COR-L47 (cell line): Measurements from ENCODE around the gene ATG16L1.

Experiments
- DNase-seq: peaks from one replicate; lab custom pipeline; 2025; lab: John Stamatoyannopoulos, UW

Gene ATG16L1

DNA sequence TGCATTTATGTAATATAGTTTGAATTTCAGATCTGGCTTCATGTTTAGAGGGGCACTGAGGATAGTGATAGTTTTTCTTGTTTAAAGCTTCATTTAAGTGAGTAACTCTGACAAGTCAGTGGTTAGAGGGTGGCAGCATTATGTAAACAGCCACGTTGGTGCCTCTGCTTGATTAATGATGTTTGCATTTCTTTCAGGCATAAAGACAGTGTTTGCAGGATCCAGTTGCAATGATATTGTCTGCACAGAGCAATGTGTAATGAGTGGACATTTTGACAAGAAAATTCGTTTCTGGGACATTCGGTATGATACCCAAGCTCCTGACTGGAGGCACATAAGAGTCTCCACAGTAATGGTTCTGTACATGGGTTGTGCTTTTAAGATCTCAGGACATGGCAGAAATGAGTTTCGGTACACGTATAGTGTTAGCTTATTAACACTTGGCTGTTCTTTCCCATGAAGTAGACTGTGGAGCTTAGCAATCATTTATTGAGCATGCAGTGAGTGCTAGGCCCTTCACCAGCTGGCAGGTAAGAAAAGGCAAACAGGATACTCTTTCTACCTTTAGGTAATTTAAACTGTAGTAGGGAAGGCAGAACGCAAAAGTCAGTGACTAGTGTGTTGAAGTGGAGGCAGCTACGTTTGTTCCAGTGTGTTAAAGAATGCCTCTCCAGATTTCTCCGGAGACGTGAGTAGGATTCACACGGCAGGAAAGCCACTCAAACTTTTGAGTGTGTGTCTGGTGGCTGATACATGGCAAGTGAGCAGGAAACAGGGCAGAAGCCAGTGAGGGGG, 38.8 kb downstream of the ATG16L1 start:
- no peak for DNase-seq

DNA sequence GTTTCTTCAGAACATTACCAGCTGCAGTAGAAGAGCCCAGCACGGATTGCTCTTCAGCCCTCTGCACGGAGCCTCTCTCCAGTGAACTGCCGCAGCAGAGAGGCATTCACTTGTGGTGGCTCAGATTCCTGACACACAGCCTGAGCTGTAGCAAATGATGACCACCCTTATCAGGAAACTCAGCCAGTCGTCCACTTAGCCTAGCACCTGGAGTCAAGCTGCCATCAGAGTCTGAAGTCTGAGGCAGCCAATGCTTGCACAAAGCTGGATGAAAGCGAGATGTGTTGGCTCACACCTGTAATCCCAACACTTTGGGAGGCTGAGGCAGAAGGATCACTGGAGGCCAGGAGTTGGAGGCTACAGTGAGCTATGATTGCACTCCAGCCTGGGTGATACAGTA, 44.4 kb downstream of the ATG16L1 start:
- DNase-seq = no peak

DNA sequence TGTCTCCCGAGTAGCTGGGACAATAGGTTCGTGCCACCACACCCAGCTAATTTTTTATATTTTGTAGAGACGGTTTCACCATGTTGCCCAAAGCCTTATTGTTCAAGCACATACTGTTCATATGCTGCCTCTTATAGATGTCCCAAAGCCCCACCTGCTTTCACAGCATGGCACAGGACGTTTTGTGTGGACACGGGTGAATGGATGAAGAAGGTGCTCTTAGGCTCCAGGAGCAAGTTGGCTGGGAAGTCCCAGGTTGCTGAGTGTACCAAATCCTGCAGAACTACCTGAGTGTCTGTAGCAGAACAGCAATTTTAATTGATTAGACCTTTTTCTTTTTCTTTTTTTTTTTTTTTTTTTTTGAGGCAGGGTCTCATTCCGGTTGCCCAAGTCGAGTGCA, 45.6 kb downstream of the ATG16L1 start:
- no peak for DNase-seq

DNA sequence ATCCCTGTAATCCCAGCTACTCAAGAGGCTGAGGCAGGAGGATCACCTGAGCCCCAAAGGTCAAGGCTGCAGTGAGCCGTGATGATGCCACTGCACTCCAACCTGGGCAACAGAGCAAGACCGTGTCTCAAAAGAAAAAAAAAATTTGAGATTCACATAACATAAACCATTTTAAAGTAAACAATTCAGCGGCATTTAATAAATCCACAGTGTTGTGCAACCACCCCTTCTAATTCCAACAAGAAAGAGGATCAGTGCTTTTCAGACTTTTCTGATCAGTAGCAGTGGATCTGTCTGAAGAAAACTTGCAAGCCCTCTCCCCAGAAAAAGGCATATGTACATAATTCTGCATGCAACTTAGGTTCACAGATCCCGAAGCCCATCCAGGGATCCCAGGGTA, 48.9 kb downstream of the ATG16L1 start:
- no peak for DNase-seq

DNA sequence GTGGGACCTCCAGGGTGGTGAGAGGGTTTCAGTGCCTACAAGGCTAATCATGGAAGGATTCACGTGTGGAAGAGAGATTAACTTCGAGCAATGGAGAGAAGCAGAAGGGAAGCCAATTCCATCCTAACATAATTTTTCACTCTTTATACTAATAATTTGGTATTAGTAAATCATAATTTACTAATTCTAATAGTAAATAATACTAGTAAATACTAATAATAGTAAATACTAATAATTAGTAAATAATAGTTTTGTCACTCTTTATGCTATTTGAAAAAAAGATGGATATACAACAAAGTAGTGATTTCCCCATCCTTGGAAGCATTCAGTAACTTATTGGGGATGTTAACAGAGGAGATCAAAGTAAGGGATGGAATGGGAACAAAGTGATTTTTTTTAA, 49.8 kb downstream of the ATG16L1 start:
- no peak for DNase-seq

DNA sequence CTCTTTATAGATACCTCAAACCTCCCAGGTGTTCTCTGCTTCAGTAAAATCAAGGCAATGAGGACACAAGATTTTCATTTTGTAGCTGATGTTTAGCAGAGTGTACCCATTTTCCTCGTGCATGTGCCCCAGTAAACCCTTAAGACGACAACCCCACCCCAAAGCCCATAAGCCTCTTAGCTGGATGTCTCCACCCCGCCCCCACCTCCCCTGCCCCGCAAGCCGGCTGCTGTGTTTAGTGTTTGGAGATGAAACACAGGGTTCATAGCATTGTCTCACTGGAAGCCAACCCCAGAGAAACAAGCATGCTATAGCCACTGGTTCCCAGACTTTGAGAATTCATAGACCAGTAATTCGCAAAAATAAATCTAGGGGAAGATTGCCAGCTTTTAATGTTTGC, 50.3 kb downstream of the ATG16L1 start:
- no peak for DNase-seq

DNA sequence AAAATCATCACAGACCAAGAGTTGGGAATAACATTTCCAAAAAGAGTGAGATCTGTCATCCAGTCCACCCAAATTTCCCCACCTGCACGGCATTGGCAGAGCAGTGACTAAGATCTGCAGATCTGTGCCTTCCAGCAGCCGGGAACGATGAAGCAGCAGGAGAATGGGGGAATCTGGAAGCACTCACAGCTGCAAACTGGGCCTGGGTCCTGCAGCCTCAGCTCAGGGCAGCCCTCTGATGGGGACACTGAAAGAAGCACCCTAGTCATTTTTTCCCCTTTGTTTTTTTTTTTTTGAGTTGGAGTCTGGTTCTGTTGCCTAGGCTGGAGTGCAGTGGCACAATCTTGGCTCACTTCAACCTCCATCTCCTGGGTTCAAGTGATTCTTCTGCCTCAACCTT, 51.8 kb downstream of the ATG16L1 start:
- DNase-seq = no peak

DNA sequence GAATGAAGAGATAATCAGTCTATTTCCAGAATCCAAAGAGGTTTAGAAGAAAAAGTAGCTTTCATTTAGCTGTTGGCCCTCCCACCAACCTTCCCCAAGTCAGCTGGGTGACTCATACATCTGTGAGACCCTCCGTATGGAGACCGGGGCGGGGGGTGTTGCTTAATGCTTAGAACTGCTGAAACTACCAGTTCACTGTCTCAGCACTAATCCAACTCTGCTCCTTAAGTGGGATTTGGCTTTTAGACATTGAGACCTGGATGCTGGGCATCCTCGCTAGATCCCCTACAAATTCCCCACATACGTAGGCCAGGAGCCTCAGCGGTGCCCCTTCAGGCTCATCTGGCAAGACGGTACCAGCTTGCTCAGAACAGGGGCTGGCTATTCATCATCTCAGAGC, 56.1 kb downstream of the ATG16L1 start, which contains the start of gene SAG:
Gene SAG (plus strand): TSS at position 252 of the 400 bp plus-strand sequence. CDS start 1,374 bp downstream, outside the sequence.
- no peak for DNase-seq

DNA sequence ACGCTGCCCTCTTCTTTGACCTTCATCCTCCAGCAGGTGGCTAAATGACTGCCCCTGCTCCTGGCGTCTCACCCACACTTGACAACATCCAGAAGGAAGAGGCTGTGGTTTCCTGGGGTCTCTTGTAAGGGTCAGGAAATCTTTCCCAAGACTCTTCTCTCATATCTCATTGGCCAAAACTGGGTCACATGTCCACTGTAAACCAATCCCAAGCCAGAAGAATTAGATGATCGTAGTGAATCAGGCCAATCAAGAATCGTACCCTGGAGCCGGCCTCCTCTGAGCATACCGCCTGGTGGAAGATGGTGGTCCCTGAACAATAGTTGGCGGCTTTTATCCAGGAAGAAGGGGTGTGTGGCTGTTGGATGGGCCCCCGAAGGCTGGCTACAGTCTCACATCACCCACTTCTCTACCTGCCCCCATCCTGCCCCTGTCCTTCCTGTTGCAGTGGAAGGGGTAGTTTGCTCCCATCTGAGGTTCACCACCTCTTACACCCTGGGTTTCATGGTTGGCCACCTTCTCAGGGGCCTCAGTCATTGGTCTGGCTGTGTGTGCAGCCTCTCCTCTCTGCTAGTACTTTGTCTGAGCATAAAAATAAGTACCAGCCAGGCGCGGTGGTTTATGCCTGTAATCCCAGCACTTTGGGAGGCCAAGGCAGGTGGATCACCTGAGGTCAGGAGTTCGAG, 59.9 kb downstream of the ATG16L1 start:
- no peak for DNase-seq

DNA sequence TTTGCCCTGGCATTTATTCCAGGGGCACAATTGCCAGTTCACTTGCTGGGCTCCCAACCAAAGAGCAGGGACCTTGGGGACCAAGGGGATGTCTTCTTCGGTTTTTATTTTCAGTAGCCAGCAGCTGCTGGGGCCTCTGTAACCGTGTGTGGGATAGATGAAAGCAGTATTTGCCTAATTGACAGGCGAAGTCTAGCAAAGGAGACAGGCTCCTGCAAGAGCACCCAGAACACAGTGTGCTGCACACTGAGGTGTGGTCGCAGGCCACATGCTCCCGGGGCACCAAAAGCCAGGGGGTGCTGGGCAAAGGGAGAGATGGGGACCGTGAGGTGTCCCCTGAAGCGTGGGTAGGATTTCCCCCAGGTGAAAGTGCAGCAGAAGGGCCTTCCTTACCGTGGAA, 61.4 kb downstream of the ATG16L1 start:
- no peak for DNase-seq

DNA sequence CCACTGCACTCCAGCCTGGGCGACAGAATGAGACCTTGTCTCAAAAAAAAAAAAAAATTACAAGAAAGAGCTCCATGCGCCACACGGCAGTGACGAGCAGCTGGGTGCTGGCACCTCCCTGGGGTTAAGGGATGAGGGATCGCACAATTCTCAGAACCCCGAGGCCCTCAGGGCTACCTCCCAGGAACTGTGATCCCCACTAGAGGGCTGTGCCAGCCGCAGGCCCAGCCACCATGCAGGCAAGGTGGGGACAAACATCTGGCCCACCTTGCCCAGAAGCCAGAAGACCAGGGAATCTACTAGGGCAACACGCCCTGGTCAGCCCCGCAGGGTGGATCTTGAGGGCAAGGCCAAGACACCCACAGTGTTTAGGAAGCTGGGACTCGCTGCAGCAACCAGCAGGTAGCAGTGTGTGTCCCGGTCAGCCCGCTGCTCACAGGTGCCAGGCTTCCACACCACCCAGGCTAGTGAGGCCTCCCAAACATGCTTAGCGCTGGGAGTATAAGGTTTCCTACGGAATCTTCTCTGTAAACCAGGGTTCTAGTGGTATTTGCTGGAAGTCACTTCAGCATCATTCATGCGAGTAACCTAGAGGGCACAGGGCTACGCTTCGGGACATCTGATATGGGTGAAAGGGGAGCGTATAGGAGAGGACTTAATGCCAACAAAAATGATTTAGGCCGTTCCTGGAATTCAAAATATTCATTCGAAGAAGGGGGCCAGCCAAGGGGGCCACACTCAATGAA, 62.9 kb downstream of the ATG16L1 start:
- DNase-seq = no peak

DNA sequence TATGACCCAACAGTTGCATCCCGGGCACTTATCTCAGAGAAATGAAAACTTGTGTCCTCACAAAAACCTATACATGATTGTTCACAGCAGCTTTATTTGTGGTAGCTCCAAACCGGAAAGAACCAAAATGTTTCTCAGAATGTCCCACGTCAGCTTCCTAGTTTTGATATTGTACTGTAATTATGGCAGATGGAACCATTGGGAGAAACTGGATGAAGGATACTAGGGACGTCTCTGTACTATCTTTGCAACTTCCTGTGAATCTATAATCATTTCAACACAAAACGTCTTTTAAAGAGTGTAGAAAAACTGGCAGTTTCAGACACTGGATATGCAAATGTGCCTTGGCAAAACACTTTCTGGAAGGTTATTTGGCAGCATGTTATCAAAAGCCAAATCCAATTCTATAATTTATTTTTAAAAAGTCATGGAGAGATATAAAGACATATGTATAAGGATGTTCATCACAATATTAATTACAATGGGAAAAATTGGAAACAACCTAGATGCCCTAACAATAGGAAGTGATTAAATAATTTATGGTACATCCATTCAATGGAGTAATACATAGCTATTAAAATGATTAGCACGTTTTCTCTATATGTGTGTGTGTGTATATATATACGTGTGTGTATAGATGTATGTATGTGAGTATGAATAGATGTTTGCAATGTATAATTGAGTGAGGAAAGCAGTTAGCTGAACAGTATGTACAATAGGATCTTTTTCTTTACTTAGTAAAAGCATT, 65.9 kb downstream of the ATG16L1 start:
- DNase-seq = no peak

DNA sequence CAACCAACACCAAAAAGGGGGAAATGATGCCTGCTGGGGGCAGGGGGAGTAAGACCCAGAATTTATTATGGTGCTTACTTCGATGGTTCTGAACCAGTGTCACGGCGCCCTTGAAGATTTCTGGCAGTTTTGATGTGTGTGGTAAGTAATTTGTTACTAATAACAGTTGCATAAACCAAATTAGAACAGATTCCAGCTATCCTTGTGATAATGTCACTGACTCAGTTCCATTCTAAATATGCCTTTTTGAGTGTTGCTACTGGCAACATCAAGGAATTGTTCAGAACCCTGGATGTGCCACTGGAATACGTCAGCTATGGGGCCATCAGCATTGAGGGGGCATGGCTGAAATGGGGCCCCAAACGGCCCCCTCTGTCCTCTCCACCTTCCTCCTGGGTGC, 67.8 kb downstream of the ATG16L1 start:
- no peak for DNase-seq

DNA sequence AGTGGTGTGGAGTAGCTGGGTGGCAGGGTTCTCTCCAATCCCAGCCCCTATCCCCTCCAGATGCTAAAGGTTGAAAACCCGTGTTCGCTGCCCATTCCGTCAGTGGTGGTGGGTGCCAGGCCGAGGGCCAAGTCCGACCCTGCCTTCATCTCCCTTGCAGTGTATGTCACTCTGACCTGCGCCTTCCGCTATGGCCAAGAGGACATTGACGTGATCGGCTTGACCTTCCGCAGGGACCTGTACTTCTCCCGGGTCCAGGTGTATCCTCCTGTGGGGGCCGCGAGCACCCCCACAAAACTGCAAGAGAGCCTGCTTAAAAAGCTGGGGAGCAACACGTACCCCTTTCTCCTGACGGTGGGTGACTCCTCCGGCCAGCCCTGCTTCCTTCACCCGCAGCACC, 69.0 kb downstream of the ATG16L1 start:
- no peak for DNase-seq

DNA sequence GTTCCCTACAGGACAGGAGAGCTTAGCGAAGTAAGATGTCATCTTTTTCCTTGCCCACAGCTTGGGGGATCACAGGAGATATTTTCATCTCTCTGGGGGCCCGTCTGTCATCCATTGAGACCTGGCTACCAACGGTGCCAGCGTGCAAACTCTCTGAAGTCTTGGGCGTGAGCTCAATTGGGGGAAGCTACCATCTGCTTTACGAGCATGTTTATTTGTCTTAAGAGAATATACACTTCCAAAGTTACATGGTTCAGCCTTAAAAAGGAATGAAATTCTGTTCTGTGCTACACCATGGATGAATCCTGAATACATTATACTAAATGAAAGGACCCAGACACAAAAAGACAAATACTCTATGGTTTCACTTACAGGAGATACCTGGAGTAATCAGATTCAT, 69.7 kb downstream of the ATG16L1 start:
- DNase-seq = no peak

DNA sequence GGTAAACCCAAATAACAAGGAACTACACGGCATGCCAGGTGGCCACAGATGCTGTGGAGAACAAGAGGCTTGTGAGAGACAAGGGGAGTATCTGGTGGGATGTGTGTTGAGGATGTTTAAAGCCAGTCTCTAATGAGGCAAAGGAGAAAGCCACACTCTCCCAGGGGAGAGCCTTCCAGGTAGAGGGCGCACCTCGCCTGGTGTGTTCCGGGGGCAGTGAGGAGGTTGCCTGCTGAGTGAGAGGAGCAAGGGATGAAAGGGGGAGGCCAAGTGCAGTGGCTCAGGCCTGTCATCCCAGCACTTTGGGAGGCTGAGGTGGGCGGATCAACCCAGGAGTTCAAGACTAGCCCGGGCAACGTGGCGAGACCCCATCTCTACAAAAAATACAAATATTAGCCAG, 72.4 kb downstream of the ATG16L1 start:
- DNase-seq = no peak

DNA sequence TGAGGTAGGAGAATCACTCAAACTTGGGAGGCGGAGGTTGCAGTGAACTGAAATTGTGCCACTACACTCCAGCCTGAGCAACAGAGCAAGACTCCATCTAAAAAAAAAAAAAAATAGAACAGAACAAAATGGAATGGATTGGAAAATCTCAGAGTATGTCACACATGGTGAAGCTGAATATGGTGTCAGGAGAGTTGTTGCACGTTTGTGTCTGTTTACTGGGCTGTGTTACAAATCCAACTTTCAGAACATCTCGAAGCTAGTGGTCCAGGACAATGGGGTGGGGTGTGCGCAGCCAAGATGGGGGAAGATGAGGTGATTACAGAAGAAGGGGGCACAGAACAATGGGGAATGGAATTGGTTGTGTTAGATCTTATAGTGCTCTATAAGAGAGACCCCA, 73.8 kb downstream of the ATG16L1 start:
- DNase-seq = no peak

DNA sequence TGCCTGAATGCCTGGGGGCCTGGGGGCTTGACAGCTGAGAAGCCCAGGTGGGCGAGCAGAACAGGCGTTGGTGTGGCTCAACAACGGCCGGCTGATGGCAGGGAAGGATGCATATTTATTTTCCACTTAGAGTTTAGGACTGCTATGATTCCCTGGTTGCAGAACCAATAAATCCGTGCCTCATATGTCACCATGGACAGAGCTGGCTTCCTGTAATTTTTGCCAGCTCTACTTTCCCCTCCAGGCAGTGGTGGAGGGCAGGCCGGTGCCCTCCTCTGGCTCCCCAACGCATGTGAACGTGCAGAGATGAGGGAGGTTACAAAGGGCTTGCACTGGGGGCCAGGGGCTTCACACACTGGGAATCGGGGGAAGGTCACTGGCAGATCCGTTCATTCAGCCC, 74.3 kb downstream of the ATG16L1 start:
- no peak for DNase-seq

DNA sequence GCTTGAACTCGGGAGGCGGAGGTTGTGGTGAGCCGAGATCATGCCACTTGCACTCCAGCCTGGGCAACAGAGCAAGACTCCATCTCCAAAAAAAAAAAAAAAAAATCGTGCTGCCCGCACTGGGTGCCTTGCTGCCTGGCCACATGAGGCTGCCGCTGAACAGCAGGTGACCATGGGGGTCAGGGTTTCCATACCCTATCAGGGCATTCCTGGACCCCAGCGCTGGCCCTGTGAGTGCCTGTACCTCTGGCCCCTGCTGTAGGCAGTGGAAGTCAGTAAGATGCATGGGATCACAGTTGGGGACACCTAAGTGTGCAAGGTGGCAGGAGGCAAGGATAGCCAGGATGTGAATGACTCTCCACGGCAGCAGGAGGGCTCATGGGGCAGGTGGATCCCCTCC, 75.0 kb downstream of the ATG16L1 start:
- DNase-seq = no peak

DNA sequence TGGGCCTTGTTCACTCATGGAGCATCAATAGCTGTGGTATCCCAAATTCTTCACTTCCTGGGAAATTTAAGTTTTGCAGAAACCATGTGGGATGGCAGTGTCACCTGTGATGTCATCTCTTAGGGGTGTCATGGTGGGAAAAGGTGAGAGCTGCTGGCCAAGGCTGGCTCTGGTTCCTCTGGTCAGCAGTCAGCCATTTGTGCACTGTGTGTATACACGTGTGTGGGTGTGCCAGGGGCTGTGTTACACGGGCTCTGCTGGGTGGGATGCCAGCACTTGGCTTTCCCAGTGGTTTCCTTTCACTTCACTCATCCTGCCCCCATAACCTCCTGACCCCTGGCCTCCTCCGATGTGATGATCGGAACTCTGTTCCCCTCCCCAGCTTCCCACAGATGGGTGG, 77.4 kb downstream of the ATG16L1 start:
- no peak for DNase-seq

DNA sequence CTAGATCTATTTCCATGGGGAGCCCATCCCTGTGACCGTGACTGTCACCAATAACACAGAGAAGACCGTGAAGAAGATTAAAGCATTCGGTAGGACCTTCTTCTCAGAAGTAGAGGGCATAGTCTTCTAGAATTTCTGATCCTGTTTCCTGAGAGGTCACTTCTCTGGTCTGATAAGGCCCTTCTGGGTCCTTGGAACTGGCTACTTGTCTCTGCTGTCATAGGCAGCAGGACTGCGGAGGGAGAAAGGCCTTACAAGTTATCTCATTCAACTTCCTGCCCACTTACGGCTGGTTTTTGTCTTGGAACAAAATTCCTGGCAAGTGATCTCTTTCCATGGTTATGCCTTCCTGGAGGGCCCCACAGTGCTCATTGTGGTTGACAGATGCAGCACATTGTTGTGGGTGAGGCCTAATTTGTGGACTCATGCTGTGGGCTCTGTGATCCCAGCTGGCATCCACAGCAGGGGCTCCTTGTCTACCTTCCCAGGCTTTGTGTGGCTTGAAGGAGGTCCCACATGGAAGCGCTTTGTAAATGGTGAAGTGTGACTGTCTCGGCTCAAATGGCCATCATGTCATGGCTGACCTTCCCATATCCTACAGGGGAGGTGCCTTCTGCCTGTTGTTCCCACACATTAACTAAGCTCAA, 78.1 kb downstream of the ATG16L1 start:
- peak; percentile 88 for DNase-seq

DNA sequence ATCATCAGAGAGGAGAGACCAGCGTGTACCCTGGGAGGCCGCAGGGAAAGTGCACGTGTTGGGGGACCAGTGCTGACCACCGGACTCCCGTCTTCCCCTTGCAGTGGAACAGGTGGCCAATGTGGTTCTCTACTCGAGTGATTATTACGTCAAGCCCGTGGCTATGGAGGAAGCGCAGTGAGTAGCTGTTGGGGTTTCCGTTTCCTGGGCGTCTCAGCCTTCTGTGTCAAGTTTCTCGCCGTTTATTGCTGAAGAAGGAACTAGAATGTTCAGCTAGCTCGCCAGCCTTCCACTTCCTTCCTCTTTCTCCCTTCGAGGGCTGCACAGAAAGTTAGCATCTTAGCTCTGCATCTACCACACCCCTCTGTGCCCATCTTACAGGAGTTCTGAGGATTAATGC, 80.1 kb downstream of the ATG16L1 start:
- no peak for DNase-seq
